Astrocyte of the cerebellum (primary cell): ENCODE measurements around the gene PIAS1.

Experiments
- DNase-seq: peaks from one replicate; pipeline ENCODE4 v3.0.0-alpha.2; 2011; ENCODE audit warnings: low read depth
- H3K4me3 ChIP-seq: 2 replicates; pipeline ENCODE4 v1.5.1; 2011; ENCODE audit warnings: mild to moderate bottlenecking, low read depth, low read length, moderate library complexity
- in situ Hi-C: cut with HindIII; loops from 2 replicates; pipeline ENCODE4 v1.10.0; 2017; ENCODE audit warnings: low sequenced_read_pairs
- TF ChIP-seq, protein P1 (sequence below): IDR thresholded peaks from 2 replicates; pipeline ENCODE4 v1.5.1; 2012; ENCODE audit warnings: low read length, low read depth, moderate library complexity, mild to moderate bottlenecking; ENCODE audit errors: missing control alignments

The PIAS1 gene

DNA sequence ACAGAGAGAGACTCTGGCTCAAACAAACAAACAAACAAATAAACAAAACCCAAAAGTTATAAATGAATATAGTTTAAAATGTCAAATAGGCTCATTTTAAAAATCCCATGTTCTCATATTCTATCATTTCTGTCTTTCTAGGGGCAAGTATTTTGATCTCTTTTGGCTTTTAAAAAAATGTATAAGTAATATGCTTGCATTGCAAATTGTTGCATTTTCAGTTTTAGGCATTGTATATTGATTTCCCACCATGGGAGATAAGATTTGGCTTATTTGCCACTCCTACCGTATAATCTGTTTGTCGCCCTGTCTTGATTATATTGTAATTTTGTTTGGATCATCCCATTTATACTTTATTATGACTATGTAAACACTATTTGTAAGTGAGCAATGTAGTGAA is 70.6 kb downstream of the PIAS1 start:
- TF ChIP-seq, protein P1, sequence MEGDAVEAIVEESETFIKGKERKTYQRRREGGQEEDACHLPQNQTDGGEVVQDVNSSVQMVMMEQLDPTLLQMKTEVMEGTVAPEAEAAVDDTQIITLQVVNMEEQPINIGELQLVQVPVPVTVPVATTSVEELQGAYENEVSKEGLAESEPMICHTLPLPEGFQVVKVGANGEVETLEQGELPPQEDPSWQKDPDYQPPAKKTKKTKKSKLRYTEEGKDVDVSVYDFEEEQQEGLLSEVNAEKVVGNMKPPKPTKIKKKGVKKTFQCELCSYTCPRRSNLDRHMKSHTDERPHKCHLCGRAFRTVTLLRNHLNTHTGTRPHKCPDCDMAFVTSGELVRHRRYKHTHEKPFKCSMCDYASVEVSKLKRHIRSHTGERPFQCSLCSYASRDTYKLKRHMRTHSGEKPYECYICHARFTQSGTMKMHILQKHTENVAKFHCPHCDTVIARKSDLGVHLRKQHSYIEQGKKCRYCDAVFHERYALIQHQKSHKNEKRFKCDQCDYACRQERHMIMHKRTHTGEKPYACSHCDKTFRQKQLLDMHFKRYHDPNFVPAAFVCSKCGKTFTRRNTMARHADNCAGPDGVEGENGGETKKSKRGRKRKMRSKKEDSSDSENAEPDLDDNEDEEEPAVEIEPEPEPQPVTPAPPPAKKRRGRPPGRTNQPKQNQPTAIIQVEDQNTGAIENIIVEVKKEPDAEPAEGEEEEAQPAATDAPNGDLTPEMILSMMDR, result no peak
- DNase-seq, result no peak
- no peak overlapping the region for H3K4me3 ChIP-seq
- in situ Hi-C loops, result no loop called here

DNA sequence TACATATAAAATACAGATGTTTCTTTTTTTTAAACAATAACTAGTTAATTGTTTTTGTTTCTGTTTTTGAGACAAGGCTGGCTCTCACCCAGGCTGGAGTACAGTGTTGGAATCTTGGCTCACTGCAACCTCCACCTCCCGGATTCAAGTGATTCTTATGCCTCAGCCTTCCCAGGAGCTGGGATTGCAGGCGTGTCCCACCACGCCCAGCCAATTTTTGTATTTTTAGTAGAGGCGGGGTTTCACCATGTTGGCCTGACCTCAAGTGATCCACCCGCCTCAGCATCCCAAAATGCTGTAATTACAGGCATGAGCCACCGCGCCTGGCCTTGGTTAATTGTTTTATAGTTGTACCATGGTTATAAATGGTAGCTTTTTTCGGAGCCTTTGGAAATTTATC is 72.3 kb downstream of the PIAS1 start:
- TF ChIP-seq, protein P1, result no peak
- DNase-seq, result no peak
- in situ Hi-C loops, result no loop called here
- no peak overlapping the region for H3K4me3 ChIP-seq

DNA sequence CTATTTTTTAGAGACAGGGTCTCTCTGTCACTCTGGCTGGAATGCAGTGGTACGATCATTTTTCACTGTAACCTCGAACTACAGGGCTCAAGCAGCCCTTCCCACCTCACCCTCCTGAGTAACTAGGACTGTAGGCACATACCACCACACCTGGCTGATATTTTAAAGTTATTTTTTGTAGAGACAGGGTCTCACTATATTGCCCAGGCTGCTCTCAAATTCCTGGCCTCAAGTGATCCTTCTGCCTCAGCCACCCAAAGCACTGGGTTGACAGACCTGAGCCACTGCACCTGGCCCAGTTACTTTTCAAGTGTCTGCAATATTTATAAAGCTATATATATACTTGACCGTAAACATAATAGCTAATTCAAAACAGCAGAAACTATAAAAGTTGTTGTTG is 75.0 kb downstream of the PIAS1 start:
- no peak for DNase-seq
- H3K4me3 ChIP-seq, result no peak overlapping the region
- in situ Hi-C loops, result no loop called here
- TF ChIP-seq, protein P1, result no peak

DNA sequence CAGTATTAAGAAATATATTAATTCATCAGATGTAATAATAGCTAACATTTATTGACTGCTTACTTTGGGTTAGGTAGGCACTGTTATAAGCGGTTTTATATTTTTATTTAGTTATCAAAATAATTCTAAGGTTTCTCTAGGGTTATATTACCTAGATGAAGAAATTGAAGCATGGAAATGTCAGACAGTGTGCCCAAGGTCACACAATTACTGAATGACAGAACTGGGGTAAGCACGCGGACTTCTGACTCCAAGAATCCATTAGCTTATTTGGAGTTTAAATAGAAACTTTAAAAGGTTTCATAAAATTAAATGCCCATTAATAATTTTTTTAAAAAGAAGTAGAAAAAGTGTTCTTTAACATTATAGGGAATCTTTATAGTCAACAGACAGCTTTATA is 76.7 kb downstream of the PIAS1 start:
- in situ Hi-C loops, result no loop called here

DNA sequence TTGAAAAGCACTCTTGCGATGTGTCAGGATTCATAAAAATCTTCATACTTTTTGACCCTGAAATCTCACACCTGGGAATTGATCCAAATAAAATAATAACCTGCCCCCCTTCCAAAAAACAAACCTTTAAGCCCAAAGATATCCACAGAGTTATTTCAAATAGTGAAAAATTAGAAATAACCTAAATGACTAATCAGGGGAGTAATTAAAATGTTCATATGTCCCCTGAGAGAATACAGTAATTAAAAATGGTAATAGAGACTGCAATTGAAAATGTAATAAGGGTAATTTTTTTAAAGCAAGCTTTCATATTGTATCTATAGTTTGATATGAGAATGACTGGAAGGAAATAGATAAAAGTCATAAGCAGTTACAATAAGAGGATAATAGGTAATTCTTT is 83.0 kb downstream of the PIAS1 start:
- TF ChIP-seq, protein P1, result no peak
- no peak for DNase-seq
- no peak overlapping the region for H3K4me3 ChIP-seq
- in situ Hi-C loops, result no loop called here

More for the DNA sequence above, 76.7 kb downstream of the PIAS1 start:
- H3K4me3 ChIP-seq, result no peak overlapping the region
- TF ChIP-seq, protein P1, result no peak
- no peak for DNase-seq

DNA sequence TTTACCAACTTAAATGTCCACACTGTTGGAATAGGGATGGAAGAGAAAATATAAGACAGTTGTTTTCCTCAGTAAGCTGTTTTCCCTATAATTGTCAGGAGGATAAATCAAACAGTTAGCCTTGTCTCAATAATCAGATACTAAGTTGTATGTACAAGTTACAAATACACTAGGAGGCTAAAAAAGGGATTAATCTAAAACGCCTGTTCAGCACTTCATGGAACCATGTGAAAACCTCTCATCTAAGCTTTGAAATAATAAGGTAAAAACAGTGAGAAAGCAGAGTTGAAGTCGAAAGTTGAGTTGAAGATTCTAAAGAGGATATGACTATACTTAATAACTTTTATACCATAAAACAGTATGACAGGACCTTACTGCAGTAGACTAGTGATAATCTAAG is 89.0 kb downstream of the PIAS1 start:
- no peak overlapping the region for H3K4me3 ChIP-seq
- in situ Hi-C loops, result no loop called here
- no peak for DNase-seq
- TF ChIP-seq, protein P1, result no peak

DNA sequence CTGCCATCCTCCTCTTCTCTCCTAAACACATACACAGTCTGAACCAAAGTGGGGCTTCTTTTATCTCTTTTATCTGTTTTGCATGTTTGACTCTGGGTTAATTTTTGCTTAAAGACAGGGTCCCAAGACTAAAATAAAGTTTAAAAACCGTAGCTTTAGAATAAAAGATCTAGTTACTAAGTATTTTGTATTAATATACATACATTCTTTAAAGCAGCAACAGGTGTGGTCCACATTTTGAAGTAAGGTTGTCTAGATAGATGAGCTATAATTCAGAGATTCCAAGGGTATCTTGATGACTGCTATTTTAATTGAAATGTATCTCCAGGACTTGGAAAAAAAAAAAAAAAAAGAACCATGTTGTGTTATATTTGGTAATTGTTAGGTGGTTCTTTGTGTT is 89.7 kb downstream of the PIAS1 start:
- TF ChIP-seq, protein P1, result no peak
- no peak for DNase-seq
- in situ Hi-C loops, result no loop called here
- no peak overlapping the region for H3K4me3 ChIP-seq
